Suprapubic skin (tissue), 4 donors: ENCODE measurements around the gene MAP2K5.

ENCODE experiments used
- EP300 ChIP-seq: sonication (generic); formaldehyde crosslinking; IDR thresholded peaks from one replicate; pipeline ENCODE4 v1.6.1; 2017; ENCODE audit warnings: antibody characterized with exemption
- POLR2A ChIP-seq, 2 donors: fragments of 450-650 bp; IDR thresholded peaks; one replicate each; pipeline ENCODE4 v1.6.1; 2017; ENCODE audit warnings: antibody characterized with exemption in 2 of 2, mild to moderate bottlenecking in 2 of 2, moderate library complexity in 2 of 2
- POLR2AphosphoS5 ChIP-seq, 3 donors: sonication (generic); formaldehyde crosslinking; IDR thresholded peaks; one replicate each; pipeline ENCODE4 v1.6.1; 2017; ENCODE audit warnings: antibody characterized with exemption in 3 of 3
- TF ChIP-seq, protein P1 (sequence below), 2 donors: fragments of 200-600 bp in 1 of 2; fragments of 450-650 bp in 1 of 2; sonication (generic) in 1 of 2; IDR thresholded peaks; one replicate each; pipeline ENCODE4 v1.5.1; 2016 to 2019; ENCODE audit warnings: antibody characterized with exemption in 2 of 2, mild to moderate bottlenecking in 1 of 2, moderate library complexity in 1 of 2

DNA sequence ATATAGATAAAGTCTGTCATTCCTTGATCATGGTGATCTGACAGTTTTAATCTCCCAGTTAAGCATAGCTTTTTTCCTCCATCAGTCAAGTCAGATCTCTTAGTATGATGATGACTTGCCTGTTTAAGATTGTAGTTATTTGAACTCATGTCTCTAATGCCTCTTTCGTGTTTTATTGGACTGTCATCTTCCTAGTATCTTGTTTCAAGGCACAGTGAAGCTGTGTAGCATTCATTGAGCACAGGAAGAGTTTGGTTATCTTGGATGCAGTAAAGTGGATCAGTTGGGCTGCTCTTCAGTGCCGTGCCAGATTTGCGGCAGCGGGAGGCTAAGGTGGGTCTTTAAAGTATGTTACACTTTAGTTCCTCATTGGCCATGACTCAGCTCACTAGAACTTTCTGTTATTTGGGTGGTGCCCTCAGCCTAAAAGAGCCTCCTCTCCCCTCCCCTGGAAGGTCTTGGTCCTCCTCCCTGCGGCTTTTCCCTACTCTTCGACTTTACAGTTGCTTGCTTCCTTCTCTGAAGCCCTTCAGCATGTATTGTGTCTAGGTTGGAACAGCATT is 237.1 kb downstream of the MAP2K5 start:
- TF ChIP-seq POLR2AphosphoS5 (IDR thresholded peaks at IDR 0.05) (no peak), POLR2A (IDR thresholded peaks at IDR 0.05) (no peak), EP300 (no peak)
- TF ChIP-seq, protein P1, sequence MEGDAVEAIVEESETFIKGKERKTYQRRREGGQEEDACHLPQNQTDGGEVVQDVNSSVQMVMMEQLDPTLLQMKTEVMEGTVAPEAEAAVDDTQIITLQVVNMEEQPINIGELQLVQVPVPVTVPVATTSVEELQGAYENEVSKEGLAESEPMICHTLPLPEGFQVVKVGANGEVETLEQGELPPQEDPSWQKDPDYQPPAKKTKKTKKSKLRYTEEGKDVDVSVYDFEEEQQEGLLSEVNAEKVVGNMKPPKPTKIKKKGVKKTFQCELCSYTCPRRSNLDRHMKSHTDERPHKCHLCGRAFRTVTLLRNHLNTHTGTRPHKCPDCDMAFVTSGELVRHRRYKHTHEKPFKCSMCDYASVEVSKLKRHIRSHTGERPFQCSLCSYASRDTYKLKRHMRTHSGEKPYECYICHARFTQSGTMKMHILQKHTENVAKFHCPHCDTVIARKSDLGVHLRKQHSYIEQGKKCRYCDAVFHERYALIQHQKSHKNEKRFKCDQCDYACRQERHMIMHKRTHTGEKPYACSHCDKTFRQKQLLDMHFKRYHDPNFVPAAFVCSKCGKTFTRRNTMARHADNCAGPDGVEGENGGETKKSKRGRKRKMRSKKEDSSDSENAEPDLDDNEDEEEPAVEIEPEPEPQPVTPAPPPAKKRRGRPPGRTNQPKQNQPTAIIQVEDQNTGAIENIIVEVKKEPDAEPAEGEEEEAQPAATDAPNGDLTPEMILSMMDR (IDR thresholded peaks at IDR 0.05), result no peak
